SH-SY5Y (cell line): ENCODE results near the gene CHD8.

Experiments
- GATA2 ChIP-seq: IDR thresholded peaks from 2 replicates; pipeline ENCODE4 v1.6.1; 2011; ENCODE audit warnings: mild to moderate bottlenecking, low read depth, low read length
- GATA3 ChIP-seq: IDR thresholded peaks from 2 replicates; pipeline ENCODE4 v1.6.1; 2011; ENCODE audit warnings: low read depth, mild to moderate bottlenecking, low read length, moderate library complexity

DNA sequence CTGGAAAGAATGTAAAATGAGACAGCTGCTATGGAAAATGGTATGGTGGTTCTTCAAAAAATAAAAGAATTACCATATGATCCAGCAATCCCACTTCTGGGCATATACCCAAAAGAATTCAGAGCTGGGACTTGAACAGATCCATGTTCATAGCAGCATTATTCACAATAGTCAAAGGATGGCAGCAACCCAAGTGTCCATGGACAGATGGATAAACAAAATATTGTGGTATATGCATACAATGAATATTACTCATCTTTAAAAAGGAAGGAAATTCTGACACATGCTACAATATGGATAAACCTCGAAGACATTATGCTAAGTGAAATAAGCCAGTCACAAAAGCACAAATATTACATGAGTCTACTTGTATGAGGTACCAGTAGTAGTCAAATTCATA is 11.7 kb upstream of the CHD8 start:
- TF ChIP-seq GATA2 (no peak), GATA3 (no peak)
